ENCODE measurements around the gene TRAPPC11. TPM values are rescaled to one million over a fixed set of nuclear protein-coding genes. Genes with fewer than 3 reads are reported as not detected.

TRAPPC11 gene
- total RNA-seq, 4 donors from 2014 or later = 30.3 to 41.7 (median 34.0) TPM

DNA sequence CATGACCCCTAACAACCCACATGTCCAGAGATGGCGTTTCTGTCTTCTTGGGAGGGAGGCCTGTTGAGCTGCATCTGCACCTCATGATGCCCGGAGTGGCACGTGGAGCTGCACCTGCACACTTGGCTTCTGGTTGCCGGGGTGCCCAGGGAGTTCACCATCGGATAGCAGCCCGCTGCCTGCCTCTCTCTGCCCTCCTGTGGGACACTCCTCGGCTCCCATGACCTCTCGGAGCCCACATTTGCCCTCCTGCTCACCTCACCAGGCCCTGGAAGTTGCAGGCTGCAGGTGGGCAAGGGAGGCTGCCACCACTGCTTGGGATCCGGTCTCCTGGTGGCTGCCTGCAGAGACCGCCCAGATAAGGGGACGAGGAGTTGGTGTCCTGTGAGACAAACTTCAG, 74.1 kb downstream of the TRAPPC11 start:
- TF ChIP-seq CTCF (IDR thresholded peaks at IDR 0.05) = no peak
- TF ChIP-seq POLR2A (IDR thresholded peaks at IDR 0.05) = no peak
- 94 to 95% methylated on average over 10 to 11 of the region's 11 CpGs for WGBS, 2 donors
- DNase-seq (ENCODE audit: low spot score in 2 of 2) = no peak
- intact Hi-C loops (cut with DNase I; ENCODE audit: low total_unique reads) = no loop called here
- no peak overlapping the region for H3K4me3 ChIP-seq (ENCODE audit: low read depth, poor library complexity, severe bottlenecking)

DNA sequence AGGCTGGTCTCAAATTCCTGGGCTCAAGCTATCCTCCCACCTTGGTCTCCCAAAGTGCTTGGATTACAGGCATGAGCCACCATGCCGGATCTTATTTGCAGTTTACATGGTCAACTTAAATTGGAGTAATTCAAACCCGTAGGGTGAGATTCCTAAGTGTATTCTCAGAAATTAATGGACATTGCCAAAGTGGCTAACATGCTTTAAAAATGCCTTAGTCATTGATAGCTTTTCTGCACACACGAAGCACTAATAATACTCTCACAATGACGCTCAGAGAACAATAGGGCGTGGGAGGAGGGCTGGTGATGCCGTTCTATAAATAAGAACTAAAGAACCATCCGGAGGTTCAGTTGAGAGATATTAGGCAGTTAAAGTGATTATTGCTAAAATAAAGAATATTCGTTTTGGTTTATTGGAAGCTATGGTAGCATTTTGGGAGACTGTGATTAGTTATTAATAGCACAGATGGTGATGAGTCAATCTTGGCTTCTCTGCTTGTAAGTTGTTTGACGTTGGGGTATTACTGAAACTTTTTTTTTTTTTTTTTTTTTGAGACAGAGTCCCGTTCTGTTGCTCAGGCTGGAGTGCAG, 79.1 kb downstream of the TRAPPC11 start:
- intact Hi-C loops (cut with DNase I; ENCODE audit: low total_unique reads) = no loop called here
- WGBS, 2 donors = 25 to 27% methylated on average over 10 of the region's 10 CpGs
- DNase-seq (ENCODE audit: low spot score in 2 of 2) = no peak
- no peak overlapping the region for H3K4me3 ChIP-seq (ENCODE audit: low read depth, poor library complexity, severe bottlenecking)
- TF ChIP-seq POLR2A (IDR thresholded peaks at IDR 0.05) (no peak), CTCF (IDR thresholded peaks at IDR 0.05) (no peak)

- no peak for DNase-seq (ENCODE audit: low spot score in 2 of 2)
- H3K4me3 ChIP-seq (ENCODE audit: low read depth, poor library complexity, severe bottlenecking) = no peak overlapping the region
- intact Hi-C loops (cut with DNase I; ENCODE audit: low total_unique reads) = no loop called here
- TF ChIP-seq POLR2A (IDR thresholded peaks at IDR 0.05) (no peak), CTCF (IDR thresholded peaks at IDR 0.05) (no peak)
- WGBS, 2 donors = 93 to 96% methylated on average over 4 of the region's 4 CpGs
Observed at GRCh38 chr4:183738961-183739360, 79.9 kb downstream of the TRAPPC11 start.

DNA sequence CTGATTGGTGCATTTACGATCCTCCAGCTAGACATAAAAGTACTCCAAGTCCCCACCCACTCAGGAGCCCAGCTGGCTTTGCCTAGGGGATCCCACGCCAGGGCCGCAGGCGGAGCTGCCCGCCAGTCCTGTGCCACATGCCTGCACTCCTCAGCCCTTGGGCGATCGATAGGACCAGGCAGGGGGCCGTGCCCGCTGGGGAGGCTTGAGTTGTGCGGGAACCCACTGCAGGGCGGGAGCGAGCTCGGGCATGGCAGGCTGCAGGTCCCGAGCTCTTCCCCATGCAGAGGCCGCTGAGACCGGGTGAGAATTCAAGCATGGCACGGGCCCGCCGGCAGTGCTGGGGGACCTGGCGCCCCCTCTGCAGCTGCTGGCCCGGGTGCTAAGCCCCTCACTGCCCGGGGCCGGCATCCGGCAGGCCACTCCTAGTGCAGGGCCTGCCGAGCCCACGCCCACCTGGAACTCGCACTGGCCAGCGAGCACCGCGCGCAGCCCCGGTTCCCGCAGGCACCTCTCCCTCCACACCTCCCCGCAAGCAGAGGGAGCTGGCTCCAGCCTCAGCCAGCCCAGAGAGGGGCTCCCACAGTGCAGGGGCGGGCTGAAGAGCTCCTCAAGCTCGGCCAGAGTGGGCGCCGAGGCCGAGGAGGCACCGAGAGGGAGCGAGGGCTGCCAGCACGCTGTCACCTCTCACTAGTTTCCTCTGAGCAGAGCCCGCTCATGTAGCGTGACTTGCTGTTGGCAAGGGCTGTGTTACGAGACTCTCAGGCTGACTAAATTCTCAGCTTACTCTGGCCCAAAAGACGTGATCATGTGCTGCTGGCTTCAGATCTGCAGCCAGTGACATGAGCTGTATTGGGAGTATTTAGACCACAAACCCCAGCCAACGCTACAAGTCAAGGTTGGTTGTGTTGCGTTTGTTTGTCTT, 87.5 kb downstream of the TRAPPC11 start:
- no peak overlapping the region for H3K4me3 ChIP-seq (ENCODE audit: low read depth, poor library complexity, severe bottlenecking)
- intact Hi-C loops (cut with DNase I; ENCODE audit: low total_unique reads) = no loop called here
- 78 to 89% methylated on average over 27 to 30 of the region's 48 CpGs for WGBS, 2 donors
- TF ChIP-seq POLR2A (IDR thresholded peaks at IDR 0.05) (no peak), CTCF (IDR thresholded peaks at IDR 0.05) (no peak)
- DNase-seq (ENCODE audit: low spot score in 2 of 2) = peak; percentile 44 to 87

DNA sequence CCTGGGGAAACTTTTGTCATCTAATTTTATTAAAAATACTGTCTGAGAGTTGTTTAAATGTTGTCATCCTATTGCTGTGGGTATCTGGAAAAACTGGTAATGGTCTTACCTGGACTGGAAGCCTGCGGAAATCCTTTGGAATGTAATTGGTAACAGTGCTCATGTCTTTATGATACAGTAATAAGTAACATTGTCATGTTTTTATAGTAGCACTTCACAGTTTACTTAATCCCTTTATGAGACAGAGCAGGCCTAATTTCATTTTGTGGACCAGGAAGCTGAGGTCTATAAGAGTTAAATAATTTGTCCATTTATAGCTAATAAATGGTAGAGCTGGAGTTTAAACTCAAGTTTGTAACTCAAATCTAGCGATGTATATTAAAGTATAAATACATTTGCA, 88.3 kb downstream of the TRAPPC11 start:
- intact Hi-C loops (cut with DNase I; ENCODE audit: low total_unique reads) = no loop called here
- H3K4me3 ChIP-seq (ENCODE audit: low read depth, poor library complexity, severe bottlenecking) = no peak overlapping the region
- DNase-seq (ENCODE audit: low spot score in 2 of 2) = no peak
- TF ChIP-seq CTCF (IDR thresholded peaks at IDR 0.05) = no peak
- no peak for TF ChIP-seq POLR2A (IDR thresholded peaks at IDR 0.05)
- WGBS, 2 donors = 80 to 92% methylated on average over 2 of the region's 2 CpGs
